ENCODE data around the gene CCIN. TPM values are rescaled to one million over a fixed set of nuclear protein-coding genes. Genes with fewer than 3 reads are reported as not detected.

CCIN gene
- total RNA-seq, 4 donors from 2014 or later = 0.65 to 2.5 (median 0.95) TPM; not detected in 1

GRCh38 chr9:36190388-36191289 is 21.5 kb downstream of the CCIN start, which contains the start of gene CLTA:
CLTA (plus strand) TSS chr9:36190921; CDS start chr9:36191057, 136 bp downstream.
- ATAC-seq (ENCODE audit: low FRiP score) (peak; percentile 99), DNase-seq (ENCODE audit: low spot score) (peak; percentile 90)
- TF ChIP-seq, protein P1, sequence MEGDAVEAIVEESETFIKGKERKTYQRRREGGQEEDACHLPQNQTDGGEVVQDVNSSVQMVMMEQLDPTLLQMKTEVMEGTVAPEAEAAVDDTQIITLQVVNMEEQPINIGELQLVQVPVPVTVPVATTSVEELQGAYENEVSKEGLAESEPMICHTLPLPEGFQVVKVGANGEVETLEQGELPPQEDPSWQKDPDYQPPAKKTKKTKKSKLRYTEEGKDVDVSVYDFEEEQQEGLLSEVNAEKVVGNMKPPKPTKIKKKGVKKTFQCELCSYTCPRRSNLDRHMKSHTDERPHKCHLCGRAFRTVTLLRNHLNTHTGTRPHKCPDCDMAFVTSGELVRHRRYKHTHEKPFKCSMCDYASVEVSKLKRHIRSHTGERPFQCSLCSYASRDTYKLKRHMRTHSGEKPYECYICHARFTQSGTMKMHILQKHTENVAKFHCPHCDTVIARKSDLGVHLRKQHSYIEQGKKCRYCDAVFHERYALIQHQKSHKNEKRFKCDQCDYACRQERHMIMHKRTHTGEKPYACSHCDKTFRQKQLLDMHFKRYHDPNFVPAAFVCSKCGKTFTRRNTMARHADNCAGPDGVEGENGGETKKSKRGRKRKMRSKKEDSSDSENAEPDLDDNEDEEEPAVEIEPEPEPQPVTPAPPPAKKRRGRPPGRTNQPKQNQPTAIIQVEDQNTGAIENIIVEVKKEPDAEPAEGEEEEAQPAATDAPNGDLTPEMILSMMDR (IDR thresholded peaks at IDR 0.05) = no peak

- no peak for DNase-seq (ENCODE audit: low spot score)
- TF ChIP-seq, protein P1 (IDR thresholded peaks at IDR 0.05) = no peak
- peak; percentile 6 for ATAC-seq (ENCODE audit: low FRiP score)
Observed at GRCh38 chr9:36191290-36191645, 22.1 kb downstream of the CCIN start.

GRCh38 chr9:36191686-36192085 is 22.5 kb downstream of the CCIN start:
- TF ChIP-seq, protein P1 (IDR thresholded peaks at IDR 0.05) = no peak
- ATAC-seq (ENCODE audit: low FRiP score) (no peak), DNase-seq (ENCODE audit: low spot score) (no peak)

DNA sequence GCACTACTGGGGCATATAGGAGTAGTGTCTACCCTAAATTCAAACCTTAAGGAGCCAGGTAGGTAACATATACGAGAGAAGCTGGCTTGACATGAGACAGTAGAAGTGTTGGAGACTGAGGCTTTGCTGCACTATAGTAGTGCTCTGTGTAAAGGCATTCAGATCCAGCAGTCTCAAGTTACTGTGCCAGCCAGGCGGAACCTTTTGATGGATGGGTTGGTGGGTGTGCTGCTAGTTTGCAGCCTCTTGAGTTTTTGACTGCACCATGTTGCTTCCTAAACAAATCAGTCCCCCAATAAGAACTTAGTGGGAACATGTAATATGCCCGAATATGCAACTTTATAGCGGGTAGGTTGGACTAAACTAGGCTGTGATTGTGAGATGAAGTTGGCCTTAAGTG is 23.0 kb downstream of the CCIN start:
- DNase-seq (ENCODE audit: low spot score) = no peak
- ATAC-seq (ENCODE audit: low FRiP score) = no peak
- TF ChIP-seq, protein P1 (IDR thresholded peaks at IDR 0.05) = no peak

DNA sequence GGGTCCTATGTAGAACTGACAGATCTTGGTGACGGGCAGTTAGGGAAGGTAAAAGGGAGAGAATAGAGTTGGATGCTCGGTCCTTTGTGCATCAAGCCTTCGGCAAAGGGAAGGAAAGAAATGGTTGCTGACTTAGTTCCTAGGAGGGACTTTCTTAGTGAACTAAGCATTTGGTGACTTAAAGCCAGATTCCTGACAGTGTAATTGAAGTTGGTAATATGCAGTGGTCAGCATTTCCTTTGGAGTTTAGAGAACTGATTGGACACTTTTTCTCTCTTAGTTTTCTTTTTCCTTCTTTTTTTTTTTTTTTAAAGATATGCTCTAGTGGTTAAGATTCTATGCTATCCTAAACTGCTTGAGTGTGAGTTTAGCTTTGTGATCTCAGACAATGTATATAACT is 23.8 kb downstream of the CCIN start:
- ATAC-seq (ENCODE audit: low FRiP score) = no peak
- no peak for DNase-seq (ENCODE audit: low spot score)
- TF ChIP-seq, protein P1 (IDR thresholded peaks at IDR 0.05) = no peak

DNA sequence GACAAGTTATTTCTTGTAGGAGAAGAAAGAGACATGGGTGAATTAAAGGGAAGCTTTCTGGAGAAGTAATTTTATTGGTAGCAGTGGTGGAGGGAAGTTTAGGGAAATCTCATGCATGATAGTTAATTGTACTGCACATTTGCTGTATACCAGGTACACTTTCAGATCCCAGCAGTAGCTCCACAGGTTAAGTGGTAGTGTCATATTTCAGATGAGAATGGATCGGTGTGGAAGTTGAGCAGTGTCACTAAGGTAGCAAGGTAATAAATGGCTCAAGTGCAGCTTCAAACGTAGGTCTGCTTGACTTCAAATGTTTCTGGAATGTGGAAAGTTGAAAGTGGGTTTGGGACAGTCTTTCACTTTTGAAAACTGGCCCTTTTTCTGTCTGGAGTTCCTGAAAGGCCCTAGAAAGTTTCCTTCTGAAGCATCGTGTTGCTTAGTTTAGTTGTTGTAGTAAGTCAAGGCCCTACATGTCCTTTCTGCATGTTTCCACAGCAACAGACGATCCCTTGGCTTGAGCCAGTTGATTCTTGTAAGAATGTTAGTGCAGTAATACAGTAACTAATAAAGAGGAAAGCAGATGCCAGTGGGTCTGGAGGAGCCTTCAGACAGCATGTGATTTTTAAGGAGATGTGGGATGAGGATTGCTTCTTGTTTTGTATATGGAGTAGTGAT is 25.3 kb downstream of the CCIN start:
- no peak for DNase-seq (ENCODE audit: low spot score)
- TF ChIP-seq, protein P1 (IDR thresholded peaks at IDR 0.05) = no peak

More for the DNA sequence above, 25.3 kb downstream of the CCIN start:
- no peak for ATAC-seq (ENCODE audit: low FRiP score)
